HFFc6 (cell line): Measurements from ENCODE around the gene C12orf56. TPM values are rescaled to one million over a fixed set of nuclear protein-coding genes. Genes with fewer than 3 reads are reported as not detected.
A peak's percentile ranks its signal among the peaks of the same experiment; 100 is the strongest.
"Not testable (repeated sequence)": the region's sequence is repeated elsewhere in the genome, so short reads cannot be mapped to it uniquely, and the experiment has no call there.

Experiments
- DNase-seq: peaks from one replicate; pipeline ENCODE4 v3.0.0-alpha.2; 2018
- H3K27ac Mint-ChIP-seq: 2 replicates; pipeline ENCODE4 v1.8.0; 2020; ENCODE audit warnings: mild to moderate bottlenecking, mixed read lengths
- H3K27me3 Mint-ChIP-seq: 2 replicates; pipeline ENCODE4 v1.8.0; 2021; ENCODE audit warnings: mild to moderate bottlenecking, moderate library complexity, mixed read lengths; ENCODE audit not compliant: insufficient read depth
- H3K36me3 Mint-ChIP-seq: 2 replicates; pipeline ENCODE4 v1.8.0; 2021; ENCODE audit warnings: low read depth, mixed read lengths
- H3K4me1 Mint-ChIP-seq: 2 replicates; pipeline ENCODE4 v1.8.0; 2020; ENCODE audit warnings: low read depth, mixed read lengths
- H3K4me3 Mint-ChIP-seq: 2 replicates; pipeline ENCODE4 v1.8.0; 2020; ENCODE audit warnings: mild to moderate bottlenecking, moderate library complexity, mixed read lengths
- H3K9me3 Mint-ChIP-seq: 2 replicates; pipeline ENCODE4 v1.8.0; 2020; ENCODE audit warnings: mild to moderate bottlenecking, mixed read lengths
- CTCF ChIP-seq: fragments of 200-600 bp; sonication (generic); IDR thresholded peaks from 2 replicates; pipeline ENCODE4 v1.5.0; 2021; ENCODE audit warnings: antibody characterized with exemption, mild to moderate bottlenecking
- total RNA-seq, 6 experiments: library from RNA; stranded (reverse); fragmentation: NEBNext Ultra II Directional; extraction: Animal tissue kit (Norgen Biotek cat#: 25700); gene quantifications; 2 replicates in 1 of 6; 3 replicates in 5 of 6; pipeline ENCODE4 v1.2.3, GENCODE V29; 2021

C12orf56 gene
- total RNA-seq, 6 experiments from 2014 or later, result not detected

- no peak for TF ChIP-seq CTCF
- DNase-seq, result no peak
- Mint-ChIP-seq H3K4me1 (peaks cover 29% of the 10 kb centered on the region), H3K27me3 (peaks cover 4% of the 10 kb centered on the region), H3K4me3 (no peak overlapping the region), H3K36me3 (no peaks in the 10 kb centered on the region), H3K9me3 (no peaks in the 10 kb centered on the region), H3K27ac (no peak overlapping the region)
Measured at GRCh38 chr12:64220046-64220445, 170.5 kb downstream of the C12orf56 start.

GRCh38 chr12:64219145-64219544 is 171.4 kb downstream of the C12orf56 start:
- H3K4me1 Mint-ChIP-seq, result peaks cover 29% of the 10 kb centered on the region
- no peak overlapping the region for H3K4me3 Mint-ChIP-seq
- no peaks in the 10 kb centered on the region for H3K9me3 Mint-ChIP-seq
- H3K36me3 Mint-ChIP-seq, result no peaks in the 10 kb centered on the region
- no peak for TF ChIP-seq CTCF
- H3K27me3 Mint-ChIP-seq, result peaks cover 4% of the 10 kb centered on the region
- peak overlapping the region; percentile 10; the same call in 1 of the 2 replicates for H3K27ac Mint-ChIP-seq
- DNase-seq, result no peak

GRCh38 chr12:64218597-64218996 is 172.0 kb downstream of the C12orf56 start:
- Mint-ChIP-seq H3K4me3 (peak overlapping the region; percentile 12; the same call in 1 of the 2 replicates), H3K27ac (no peak overlapping the region), H3K36me3 (no peaks in the 10 kb centered on the region), H3K9me3 (no peaks in the 10 kb centered on the region), H3K27me3 (peaks cover 4% of the 10 kb centered on the region), H3K4me1 (peaks cover 29% of the 10 kb centered on the region)
- no peak for DNase-seq
- TF ChIP-seq CTCF, result no peak

DNA sequence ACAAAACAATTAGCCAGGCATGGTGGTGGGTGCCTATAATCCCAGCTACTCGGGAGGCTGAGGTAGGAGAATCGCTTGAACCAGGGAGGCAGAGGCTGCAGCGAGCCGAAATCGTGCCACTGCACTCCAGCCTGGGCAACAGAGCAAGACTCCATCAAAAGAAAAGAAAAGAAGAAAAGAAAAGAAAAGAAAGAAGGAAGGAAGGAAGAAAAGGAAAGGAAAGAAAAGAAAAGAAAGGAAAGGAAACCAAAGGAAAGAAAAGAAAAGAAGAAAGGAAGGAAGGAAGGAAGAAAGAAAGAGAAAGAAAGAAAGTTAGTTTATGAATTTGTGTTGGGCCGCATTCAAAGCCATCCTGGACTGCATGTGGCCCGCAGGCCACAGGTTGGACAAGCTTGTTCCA is 172.9 kb downstream of the C12orf56 start:
- DNase-seq, H3K9me3 Mint-ChIP-seq, H3K36me3 Mint-ChIP-seq, H3K27ac Mint-ChIP-seq, H3K27me3 Mint-ChIP-seq, H3K4me3 Mint-ChIP-seq: not testable (repeated sequence)
- H3K4me1 Mint-ChIP-seq, result peaks cover 29% of the 10 kb centered on the region

GRCh38 chr12:64216239-64216638 is 174.3 kb downstream of the C12orf56 start:
- Mint-ChIP-seq H3K27ac (no peak overlapping the region), H3K9me3 (no peaks in the 10 kb centered on the region), H3K36me3 (peaks cover 10% of the 10 kb centered on the region), H3K4me3 (no peak overlapping the region), H3K4me1 (peaks cover 23% of the 10 kb centered on the region), H3K27me3 (no peaks in the 10 kb centered on the region)
- no peak for TF ChIP-seq CTCF
- no peak for DNase-seq

Other genes starting within 250 kb of the C12orf56 start
- 1 to 10 TPM; 3.7 to 5.8 (median 5.0) TPM for gene KICS2, start 168.5 kb downstream of the C12orf56 start, total RNA-seq
- gene XPOT, start 13.6 kb upstream of the C12orf56 start, total RNA-seq, result 10 to 100 TPM; 78.1 to 97.9 (median 84.7) TPM
- gene TBK1, start 61.4 kb upstream of the C12orf56 start, total RNA-seq, result 10 to 100 TPM; 20.2 to 23.8 (median 21.0) TPM
- 10 to 100 TPM; 16.9 to 23.3 (median 20.6) TPM for gene RASSF3, start 219.7 kb upstream of the C12orf56 start, total RNA-seq